Spleen (tissue), 11 donors: ENCODE results near the gene L3MBTL3. TPM values are rescaled to one million over a fixed set of nuclear protein-coding genes. Genes with fewer than 3 reads are reported as not detected.

Experiments used
- DNase-seq: peaks from one replicate; pipeline ENCODE4 v3.0.0-alpha.2; 2020
- H3K27ac ChIP-seq, 8 donors: fragments of 200-600 bp; sonication (generic) in 7 of 8; 1 replicate in 4 of 8; 2 replicates in 4 of 8; pipeline versions ENCODE4 v1.5.0 to v1.8.0; 2016 to 2021; ENCODE audit warnings: inconsistent platforms in 4 of 8, mild to moderate bottlenecking in 4 of 8, moderate library complexity in 1 of 8
- H3K27me3 ChIP-seq, 7 donors: fragments of 200-600 bp; sonication (generic) in 6 of 7; replicated peaks in 1 of 7; 1 replicate in 4 of 7; 2 replicates in 3 of 7; pipeline versions ENCODE4 v1.5.0 to v1.8.0; 2016 to 2021; ENCODE audit warnings: inconsistent platforms in 3 of 7, mild to moderate bottlenecking in 1 of 7
- H3K36me3 ChIP-seq, 6 donors: fragments of 200-600 bp; sonication (generic) in 5 of 6; 1 replicate in 4 of 6; 2 replicates in 2 of 6; pipeline versions ENCODE4 v1.5.0 to v1.8.0; 2016 to 2021; ENCODE audit warnings: inconsistent platforms in 2 of 6
- H3K4me1 ChIP-seq, 6 donors: fragments of 200-600 bp; sonication (generic) in 5 of 6; 1 replicate in 3 of 6; 2 replicates in 3 of 6; pipeline versions ENCODE4 v1.5.0 to v1.8.0; 2016 to 2021; ENCODE audit warnings: inconsistent platforms in 3 of 6
- H3K4me3 ChIP-seq, 8 donors: fragments of 200-600 bp; sonication (generic) in 7 of 8; 1 replicate in 4 of 8; 2 replicates in 4 of 8; pipeline versions ENCODE4 v1.5.0 to v1.8.0; 2016 to 2021; ENCODE audit warnings: inconsistent platforms in 4 of 8, mild to moderate bottlenecking in 4 of 8, moderate library complexity in 2 of 8
- H3K9me3 ChIP-seq, 8 donors: fragments of 200-600 bp; sonication (generic) in 7 of 8; 1 replicate in 4 of 8; 2 replicates in 4 of 8; pipeline versions ENCODE4 v1.5.0 to v1.8.0; 2016 to 2021; ENCODE audit warnings: inconsistent platforms in 4 of 8
- CTCF ChIP-seq, 11 experiments: fragments of 200-600 bp in 7 of 11; fragments of 450-650 bp in 4 of 11; sonication (generic) in 4 of 11; IDR thresholded peaks in 8 of 11; conservative IDR thresholded peaks in 3 of 11; 1 replicate in 7 of 11; 2 replicates in 4 of 11; pipeline versions ENCODE4 v1.4.0 to v1.8.0; 2016 to 2021; ENCODE audit warnings: antibody characterized with exemption in 11 of 11, inconsistent platforms in 4 of 11, mild to moderate bottlenecking in 1 of 11
- POLR2A ChIP-seq, 3 donors: fragments of 450-650 bp; IDR thresholded peaks; one replicate each; pipeline ENCODE4 v1.5.1; 2017; ENCODE audit warnings: antibody characterized with exemption in 3 of 3, mild to moderate bottlenecking in 1 of 3
- POLR2AphosphoS5 ChIP-seq, 3 donors: sonication (generic); formaldehyde crosslinking; IDR thresholded peaks; one replicate each; pipeline ENCODE4 v1.5.1; 2017; ENCODE audit warnings: antibody characterized with exemption in 3 of 3
- WGBS, 5 donors: extraction: QIAGEN DNeasy Blood & Tissue Kit in 3 of 5; methylation state at CpG; one replicate each; pipeline versions ENCODE4 v1.1.5 to v1.1.7; 2013 to 2018; 5-methylcytosine and 5-hydroxymethylcytosine counted together
- intact Hi-C: fragments of 100-400 bp; cut with DNase I; formaldehyde crosslinking; loops from one replicate; pipeline ENCODE4 v1.15.0; 2023; ENCODE audit warnings: low total_unique reads
- polyA plus RNA-seq, 3 donors: library from polyadenylated mRNA; stranded (reverse); fragments of 200-250 nt; gene quantifications; one replicate each; pipeline ENCODE4 v1.2.1, GENCODE V29; 2013
- total RNA-seq, 7 donors: library from RNA; depleted of rRNA in 3 of 7; stranded (reverse); fragments of >200 nt in 3 of 7; fragmentation: NEBNext Ultra II Directional in 4 of 7; extraction: Animal tissue kit (Norgen Biotek cat#: 25700) in 4 of 7; gene quantifications; one replicate each; pipeline versions ENCODE4 v1.1.0 to v1.2.1, GENCODE V29; 2016 to 2021
- donor health status: healthy with polysubstance abuse.
- donor health status: DM: no; HTN: no; CAD: no; lungs with moderate emphysema.
- donor health status: DM: no; HTN: no; CAD: no.
- donor health status: Bipolar disorder and iron deficiency.
- donor health status: healthy.
- donor health status: DM: no; HTN: no; CAD: no.
- donor health status: DM: yes; HTN: yes; CAD: no.

The L3MBTL3 gene
- total and polyA plus RNA-seq, 10 donors, result 7.0 to 45.6 (median 26.0) TPM

- intact Hi-C loops, result no loop called here
- Histone ChIP-seq H3K27ac (no peak overlapping the region), H3K4me3 (no peak overlapping the region), H3K36me3 (peaks cover 0 to 70% (median 23%) of the 10 kb centered on the region in 6 donors), H3K4me1 (peaks cover 0 to 19% (median 0%) of the 10 kb centered on the region in 6 donors), H3K27me3 (no peaks in the 10 kb centered on the region), H3K9me3 (no peaks in the 10 kb centered on the region)
- no peak for DNase-seq
- TF ChIP-seq POLR2AphosphoS5 (IDR thresholded peaks at IDR 0.05) (no peak), CTCF (IDR thresholded peaks at IDR 0.05 in 8 of 11, conservative IDR thresholded peaks at IDR 0.05 in 3 of 11) (peak in 1 of 11 experiments; percentile 17)
- 42 to 94% (median 66%) methylated on average over 2 of the region's 2 CpGs for WGBS, 5 donors
These were observed 58.1 kb downstream of the L3MBTL3 start for GRCh38 chr6:130076512-130076911.

- DNase-seq, result no peak
- TF ChIP-seq POLR2A (IDR thresholded peaks at IDR 0.05) (no peak), POLR2AphosphoS5 (IDR thresholded peaks at IDR 0.05) (no peak), CTCF (IDR thresholded peaks at IDR 0.05 in 8 of 11, conservative IDR thresholded peaks at IDR 0.05 in 3 of 11) (no peak)
- intact Hi-C loops, result no loop called here
- H3K9me3 ChIP-seq, result peaks cover 0 to 4% (median 0%) of the 10 kb centered on the region in 8 donors
- H3K27me3 ChIP-seq, result no peaks in the 10 kb centered on the region
- no peak overlapping the region for H3K4me3 ChIP-seq
- no peaks in the 10 kb centered on the region for H3K4me1 ChIP-seq
- no peak overlapping the region for H3K27ac ChIP-seq
- H3K36me3 ChIP-seq, result peaks cover 0 to 92% (median 25%) of the 10 kb centered on the region in 6 donors
These were observed 72.4 kb downstream of the L3MBTL3 start for GRCh38 chr6:130090796-130091195.

- no peaks in the 10 kb centered on the region for H3K27me3 ChIP-seq
- peaks cover 0 to 94% (median 35%) of the 10 kb centered on the region in 6 donors for H3K36me3 ChIP-seq
- peaks cover 0 to 4% (median 0%) of the 10 kb centered on the region in 8 donors for H3K9me3 ChIP-seq
- no peak for TF ChIP-seq CTCF (IDR thresholded peaks at IDR 0.05 in 8 of 11, conservative IDR thresholded peaks at IDR 0.05 in 3 of 11)
- no peak for TF ChIP-seq POLR2A (IDR thresholded peaks at IDR 0.05)
- no peak for TF ChIP-seq POLR2AphosphoS5 (IDR thresholded peaks at IDR 0.05)
- 73 to 82% (median 77%) methylated on average over 1 of the region's 1 CpG for WGBS, 5 donors
- H3K4me1 ChIP-seq, result no peaks in the 10 kb centered on the region
- H3K27ac ChIP-seq, result no peak overlapping the region
- intact Hi-C loops, result no loop called here
- H3K4me3 ChIP-seq, result no peak overlapping the region
- no peak for DNase-seq
These were observed 75.2 kb downstream of the L3MBTL3 start for GRCh38 chr6:130093546-130093945.

- intact Hi-C loops, result no loop called here
- H3K27ac ChIP-seq, result no peak overlapping the region
- no peak for DNase-seq
- TF ChIP-seq POLR2A (IDR thresholded peaks at IDR 0.05) (no peak), CTCF (IDR thresholded peaks at IDR 0.05 in 8 of 11, conservative IDR thresholded peaks at IDR 0.05 in 3 of 11) (no peak), POLR2AphosphoS5 (IDR thresholded peaks at IDR 0.05) (no peak)
- no peak overlapping the region for H3K4me3 ChIP-seq
- no peaks in the 10 kb centered on the region for H3K9me3 ChIP-seq
- no peaks in the 10 kb centered on the region for H3K27me3 ChIP-seq
- WGBS, 5 donors, result 82 to 90% (median 86%) methylated on average over 4 of the region's 4 CpGs
- H3K4me1 ChIP-seq, result no peaks in the 10 kb centered on the region
- peaks cover 0 to 100% (median 37%) of the 10 kb centered on the region in 6 donors for H3K36me3 ChIP-seq
These were observed 79.9 kb downstream of the L3MBTL3 start for GRCh38 chr6:130098317-130098716.
